HG03378 (cell line): ENCODE measurements around the gene SNRPA.
"Not testable (repeated sequence)": the region's sequence is repeated elsewhere in the genome, so short reads cannot be mapped to it uniquely, and the experiment has no call there.

Experiments used
- ATAC-seq: cut with Tn5 transposase; IDR thresholded peaks from one replicate; pipeline ENCODE4 v1.9.1; 2021; ENCODE audit warnings: mild to moderate bottlenecking, moderate library complexity; ENCODE audit not compliant: unreplicated experiment

The SNRPA gene

DNA sequence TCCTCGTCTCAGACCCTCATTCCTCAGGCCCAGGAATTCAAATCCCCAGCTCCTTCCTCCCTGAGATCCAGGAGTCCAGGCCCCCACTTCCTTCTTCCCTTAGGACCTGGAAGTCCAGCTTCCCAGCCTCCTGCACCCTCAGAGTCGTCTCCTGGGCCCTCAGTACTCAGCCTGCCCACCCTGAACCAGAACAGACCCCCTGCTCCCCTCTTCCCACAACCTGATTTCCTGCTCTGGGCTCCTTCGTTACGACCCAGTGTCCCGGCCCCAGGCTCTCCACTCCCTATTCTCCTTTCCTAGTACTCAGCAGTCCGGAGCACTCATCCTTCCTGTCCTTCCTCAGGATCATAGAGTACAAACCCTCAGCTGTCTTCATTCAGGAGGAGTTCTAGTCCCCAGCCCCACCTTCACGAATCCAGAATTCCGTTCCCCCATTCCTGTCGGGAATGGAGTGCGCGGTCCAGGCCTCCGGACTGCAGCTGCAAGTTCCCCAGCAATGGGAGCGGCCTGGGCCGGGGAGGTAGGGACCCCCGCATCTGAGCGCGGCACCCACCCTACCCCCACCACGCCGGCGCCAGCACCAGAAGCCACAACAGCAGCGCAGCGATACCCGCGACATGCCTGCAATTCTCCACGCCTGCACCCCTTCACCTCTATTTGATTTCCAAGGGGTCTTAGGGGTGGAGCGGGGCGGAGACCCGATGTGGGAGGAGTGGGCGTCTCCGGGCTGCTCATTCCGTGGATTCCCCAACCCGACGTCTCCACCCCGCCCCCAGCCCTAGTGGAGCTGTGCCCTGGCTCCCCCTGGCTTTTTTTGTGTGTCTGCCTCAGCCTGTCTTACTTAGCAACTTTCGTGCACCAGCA lies 60.7 kb downstream of the SNRPA start:
- ATAC-seq, result no peak

DNA sequence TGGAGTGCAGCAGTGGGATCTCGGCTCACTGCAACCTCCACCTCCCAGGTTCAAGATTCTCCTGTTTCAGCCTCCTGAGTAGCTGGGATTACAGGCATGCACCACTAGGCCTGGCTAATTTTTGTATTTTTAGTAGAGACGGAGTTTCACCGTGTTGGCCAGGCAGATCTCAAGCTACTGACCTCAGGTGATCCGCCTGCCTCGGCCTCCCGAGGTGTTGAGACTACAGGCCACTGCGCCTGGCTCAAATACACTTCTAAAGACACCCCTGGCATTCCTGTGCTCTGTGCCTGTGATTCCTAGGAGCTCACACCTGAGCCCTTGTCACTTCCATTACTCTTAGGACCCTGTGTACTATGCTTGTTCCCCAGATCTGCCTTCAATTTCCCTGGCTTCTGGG lies 61.6 kb downstream of the SNRPA start:
- not testable (repeated sequence) for ATAC-seq

- no peak for ATAC-seq
Observed at GRCh38 chr19:40813182-40813581, 62.2 kb downstream of the SNRPA start.
